ENCODE data around the gene GPI. TPM values are rescaled to one million over a fixed set of nuclear protein-coding genes. Genes with fewer than 3 reads are reported as not detected.
A peak's percentile ranks its signal among the peaks of the same experiment; 100 is the strongest.

GPI gene
- polyA plus RNA-seq, 1 of the 3 experiments (the other 2 are of a cell fraction) = 144 TPM

- no peaks in the 10 kb centered on the region for H3K9me2 ChIP-seq
- no peak overlapping the region for H3K27ac ChIP-seq (ENCODE audit: low read depth in 2 of 2, low read length in 1 of 2)
- H3K4me3 ChIP-seq (ENCODE audit: low read depth in 2 of 2, low read length in 1 of 2) = no peak overlapping the region
- no peaks in the 10 kb centered on the region for H3F3A ChIP-seq (replicated peaks; ENCODE audit: insufficient read depth)
- no peaks in the 10 kb centered on the region for H3K4me1 ChIP-seq (ENCODE audit: control insufficient read depth in 1 of 2, insufficient read depth in 2 of 2, low read depth in 1 of 2, low read length in 1 of 2)
- CTCF ChIA-PET = interaction anchor here (1.1 to 1.3 kb wide), 2 partner anchors 15 to 25 kb away, joined by 3 read pairs; no protein-coding TSS in a partner anchor
- TF ChIP-seq REST (IDR thresholded peaks at IDR 0.05; ENCODE audit: low read depth, low read length) = no peak
- DNase-seq = no peak
- H3K9me3 ChIP-seq = no peaks in the 10 kb centered on the region
- H3K79me2 ChIP-seq (ENCODE audit: insufficient read depth) = no peaks in the 10 kb centered on the region
- POLR2A ChIA-PET = interaction anchor here (0.6 kb wide), 1 partner anchor 36 kb away, joined by 3 read pairs; no protein-coding TSS in a partner anchor
- H4K20me1 ChIP-seq (ENCODE audit: insufficient read depth) = no peaks in the 10 kb centered on the region
- no peak overlapping the region for H2AFZ ChIP-seq (ENCODE audit: low read depth)
- no peak overlapping the region for H3K9ac ChIP-seq
- H3K36me3 ChIP-seq (replicated peaks in 1 of 2; ENCODE audit: control insufficient read depth in 1 of 2, insufficient read depth in 2 of 2, low read length in 1 of 2) = peaks cover 37 to 41% of the 10 kb centered on the region in 2 experiments
- 91% methylated on average over 2 of the region's 2 CpGs for WGBS (ENCODE audit: low lambda C conversion rate)
- H3K4me2 ChIP-seq = no peak overlapping the region
- H3K27me3 ChIP-seq (ENCODE audit: insufficient read depth) = no peaks in the 10 kb centered on the region
These were observed 21.2 kb upstream of the GPI start for GRCh38 chr19:34343751-34344150.

GRCh38 chr19:34345947-34346351 is 19.0 kb upstream of the GPI start:
- Histone ChIP-seq H4K20me1 (ENCODE audit: insufficient read depth) (no peaks in the 10 kb centered on the region), H3F3A (replicated peaks; ENCODE audit: insufficient read depth) (no peaks in the 10 kb centered on the region), H3K27ac (ENCODE audit: low read depth in 2 of 2, low read length in 1 of 2) (no peak overlapping the region), H3K9ac (no peak overlapping the region), H3K27me3 (ENCODE audit: insufficient read depth) (no peaks in the 10 kb centered on the region), H2AFZ (ENCODE audit: low read depth) (no peak overlapping the region), H3K4me2 (no peak overlapping the region), H3K9me3 (no peaks in the 10 kb centered on the region), H3K79me2 (ENCODE audit: insufficient read depth) (no peaks in the 10 kb centered on the region), H3K9me2 (no peaks in the 10 kb centered on the region), H3K4me3 (ENCODE audit: low read depth in 2 of 2, low read length in 1 of 2) (peak overlapping the region in 1 of 2 experiments; percentile 38; a peak in 1 of 4 replicates), H3K36me3 (replicated peaks in 1 of 2; ENCODE audit: control insufficient read depth in 1 of 2, insufficient read depth in 2 of 2, low read length in 1 of 2) (peaks cover 22 to 28% of the 10 kb centered on the region in 2 experiments), H3K4me1 (ENCODE audit: control insufficient read depth in 1 of 2, insufficient read depth in 2 of 2, low read depth in 1 of 2, low read length in 1 of 2) (no peaks in the 10 kb centered on the region)
- peak; percentile 86 for DNase-seq
- ChIA-PET CTCF (interaction anchor here (0.7 to 2.0 kb wide), 9 partner anchors 8 to 98 kb away, joined by 3 to 13 read pairs (median 4); no protein-coding TSS in a partner anchor), POLR2A (no interaction called here)
- 43% methylated on average over 7 of the region's 7 CpGs for WGBS (ENCODE audit: low lambda C conversion rate)
- TF ChIP-seq SMC3 (IDR thresholded peaks at IDR 0.05; ENCODE audit: low read depth, low read length) = peak; percentile 37
- TF ChIP-seq CTCF (IDR thresholded peaks at IDR 0.05) = peak; percentile 88
- TF ChIP-seq RAD21 (IDR thresholded peaks at IDR 0.05; ENCODE audit: low read length) = peak; percentile 57
- TF ChIP-seq POLR2AphosphoS5 (IDR thresholded peaks at IDR 0.05; ENCODE audit: low read depth, low read length) = no peak
- TF ChIP-seq RCOR1 (IDR thresholded peaks at IDR 0.05; ENCODE audit: low read length) = no peak
- no peak for TF ChIP-seq FOXM1 (IDR thresholded peaks at IDR 0.05; ENCODE audit: low read depth)
- TF ChIP-seq JUND (IDR thresholded peaks at IDR 0.05) = no peak
- TF ChIP-seq TEAD4 (IDR thresholded peaks at IDR 0.05; ENCODE audit: borderline replicate concordance, insufficient read depth) = no peak
